SU-DHL-6 (cell line): ENCODE measurements around the gene RARRES1.

Source experiments
- H2AFZ ChIP-seq: fragments of 200-600 bp; sonication (generic); 2 replicates; pipeline ENCODE4 v1.6.1; 2014; ENCODE audit warnings: low read depth, mild to moderate bottlenecking, moderate library complexity, mixed read lengths, antibody characterized with exemption, low read length; ENCODE audit not compliant: severe bottlenecking
- H3F3A ChIP-seq: fragments of 200-600 bp; shearing (Covaris generic); 2 replicates; pipeline ENCODE4 v1.6.0; 2016; ENCODE audit warnings: antibody characterized with exemption, mild to moderate bottlenecking; ENCODE audit not compliant: insufficient read depth
- H3K27ac ChIP-seq: fragments of 200-600 bp; sonication (generic); 2 replicates; pipeline ENCODE4 v1.5.1; 2016; ENCODE audit warnings: low read depth, mild to moderate bottlenecking, low read length, moderate library complexity, mixed read lengths
- H3K27me3 ChIP-seq: fragments of 200-600 bp; sonication (generic), shearing (Covaris generic); 2 replicates; pipeline ENCODE4 v1.6.0; 2014; ENCODE audit warnings: mild to moderate bottlenecking, low read length
- H3K36me3 ChIP-seq: fragments of 200-600 bp; sonication (generic); 2 replicates; pipeline ENCODE4 v1.6.1; 2014; ENCODE audit warnings: mild to moderate bottlenecking, low read length, mixed read lengths
- H3K4me2 ChIP-seq: fragments of 300-600, 200-600 bp; shearing (Covaris generic), sonication (generic); 2 replicates; pipeline ENCODE4 v1.6.0; 2014; ENCODE audit warnings: low read length, low read depth, mild to moderate bottlenecking; ENCODE audit not compliant: poor library complexity, severe bottlenecking
- H3K4me3 ChIP-seq: fragments of 200-600 bp; sonication (generic); 2 replicates; pipeline ENCODE4 v1.5.1; 2014; ENCODE audit warnings: antibody characterized with exemption, low read length, mild to moderate bottlenecking, mixed read lengths; ENCODE audit not compliant: insufficient read depth, poor library complexity, severe bottlenecking
- H3K79me2 ChIP-seq: fragments of 200-600 bp; sonication (generic); 2 replicates; pipeline ENCODE4 v1.6.1; 2014; ENCODE audit warnings: mild to moderate bottlenecking, low read length, moderate library complexity; ENCODE audit not compliant: insufficient read depth
- H3K9ac ChIP-seq: fragments of 200-600 bp; sonication (generic); 2 replicates; pipeline ENCODE4 v1.7.0; 2014; ENCODE audit warnings: mild to moderate bottlenecking, low read length
- H3K9me2 ChIP-seq: fragments of 200-600 bp; sonication (generic); replicated peaks from 2 replicates; pipeline ENCODE4 v1.6.1; 2014; ENCODE audit warnings: low read length; ENCODE audit not compliant: insufficient read depth
- H3K9me3 ChIP-seq: fragments of 200-600 bp; sonication (generic); 2 replicates; pipeline ENCODE4 v1.6.1; 2014; ENCODE audit warnings: low read length, mixed read lengths; ENCODE audit not compliant: insufficient read depth
- H4K20me1 ChIP-seq: fragments of 200-600 bp; sonication (generic); 2 replicates; pipeline ENCODE4 v1.6.1; 2014; ENCODE audit warnings: low read depth, mild to moderate bottlenecking, antibody characterized with exemption, low read length, moderate library complexity, mixed read lengths
- EZH2phosphoT487 ChIP-seq: fragments of 200-600 bp; sonication (generic), shearing (Covaris generic); conservative IDR thresholded peaks from 2 replicates; pipeline ENCODE4 v1.6.1; 2018; ENCODE audit warnings: mild to moderate bottlenecking, antibody characterized with exemption, low read length, moderate library complexity, mixed read lengths
- TF ChIP-seq, protein P1 (sequence below): fragments of 200-600 bp; sonication (generic); IDR thresholded peaks from one replicate; pipeline ENCODE4 v1.5.1; 2017; ENCODE audit warnings: antibody characterized with exemption, mild to moderate bottlenecking, low read length, moderate library complexity; ENCODE audit not compliant: insufficient read depth, poor library complexity, severe bottlenecking

The RARRES1 gene

DNA sequence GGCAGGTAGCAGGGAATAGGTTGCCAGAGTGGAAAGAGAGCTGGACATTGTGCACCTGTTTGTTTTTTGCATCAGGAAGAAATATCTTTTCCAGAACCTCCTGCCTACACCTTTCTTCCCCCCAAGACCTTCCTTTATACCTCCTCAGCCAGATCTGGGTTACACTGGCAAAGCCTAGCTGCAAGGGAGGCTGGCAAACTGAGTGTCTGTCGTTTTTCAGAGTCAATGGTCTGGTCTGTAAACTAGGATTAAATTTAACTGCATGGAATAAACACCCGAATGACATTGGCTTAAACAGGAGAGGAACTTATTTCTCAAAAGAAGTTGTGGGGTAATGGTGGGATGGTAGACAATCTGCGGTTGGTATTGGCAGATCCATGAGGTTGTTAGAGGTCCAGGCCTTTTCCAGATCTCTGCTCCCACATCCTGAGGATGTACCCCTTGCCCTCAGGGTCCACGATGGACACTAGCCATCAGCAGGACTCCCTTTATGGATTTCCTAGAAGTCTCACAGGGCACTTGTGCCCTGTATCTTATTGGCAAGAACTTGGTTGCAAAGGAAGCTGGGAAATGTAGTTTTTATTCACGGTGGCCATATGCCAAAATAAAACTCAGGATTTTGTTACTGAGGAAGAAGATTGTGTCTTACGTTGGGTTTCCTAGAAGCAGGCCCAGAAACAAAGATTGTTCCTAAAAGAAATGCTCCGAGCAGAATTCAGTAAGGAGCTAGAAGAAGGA is 3.2 kb upstream of the RARRES1 start:
- TF ChIP-seq EZH2phosphoT487, result no peak
- TF ChIP-seq, protein P1, sequence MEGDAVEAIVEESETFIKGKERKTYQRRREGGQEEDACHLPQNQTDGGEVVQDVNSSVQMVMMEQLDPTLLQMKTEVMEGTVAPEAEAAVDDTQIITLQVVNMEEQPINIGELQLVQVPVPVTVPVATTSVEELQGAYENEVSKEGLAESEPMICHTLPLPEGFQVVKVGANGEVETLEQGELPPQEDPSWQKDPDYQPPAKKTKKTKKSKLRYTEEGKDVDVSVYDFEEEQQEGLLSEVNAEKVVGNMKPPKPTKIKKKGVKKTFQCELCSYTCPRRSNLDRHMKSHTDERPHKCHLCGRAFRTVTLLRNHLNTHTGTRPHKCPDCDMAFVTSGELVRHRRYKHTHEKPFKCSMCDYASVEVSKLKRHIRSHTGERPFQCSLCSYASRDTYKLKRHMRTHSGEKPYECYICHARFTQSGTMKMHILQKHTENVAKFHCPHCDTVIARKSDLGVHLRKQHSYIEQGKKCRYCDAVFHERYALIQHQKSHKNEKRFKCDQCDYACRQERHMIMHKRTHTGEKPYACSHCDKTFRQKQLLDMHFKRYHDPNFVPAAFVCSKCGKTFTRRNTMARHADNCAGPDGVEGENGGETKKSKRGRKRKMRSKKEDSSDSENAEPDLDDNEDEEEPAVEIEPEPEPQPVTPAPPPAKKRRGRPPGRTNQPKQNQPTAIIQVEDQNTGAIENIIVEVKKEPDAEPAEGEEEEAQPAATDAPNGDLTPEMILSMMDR, result no peak
- Histone ChIP-seq H3K4me3 (no peak overlapping the region), H3K27ac (no peak overlapping the region), H3K9me2 (no peaks in the 10 kb centered on the region), H3K27me3 (no peaks in the 10 kb centered on the region), H4K20me1 (no peaks in the 10 kb centered on the region), H3K9ac (no peak overlapping the region), H3K4me2 (no peak overlapping the region), H3K9me3 (no peaks in the 10 kb centered on the region; the same call in 1 of the 2 replicates), H2AFZ (no peak overlapping the region), H3F3A (no peaks in the 10 kb centered on the region), H3K36me3 (no peaks in the 10 kb centered on the region), H3K79me2 (no peaks in the 10 kb centered on the region)

DNA sequence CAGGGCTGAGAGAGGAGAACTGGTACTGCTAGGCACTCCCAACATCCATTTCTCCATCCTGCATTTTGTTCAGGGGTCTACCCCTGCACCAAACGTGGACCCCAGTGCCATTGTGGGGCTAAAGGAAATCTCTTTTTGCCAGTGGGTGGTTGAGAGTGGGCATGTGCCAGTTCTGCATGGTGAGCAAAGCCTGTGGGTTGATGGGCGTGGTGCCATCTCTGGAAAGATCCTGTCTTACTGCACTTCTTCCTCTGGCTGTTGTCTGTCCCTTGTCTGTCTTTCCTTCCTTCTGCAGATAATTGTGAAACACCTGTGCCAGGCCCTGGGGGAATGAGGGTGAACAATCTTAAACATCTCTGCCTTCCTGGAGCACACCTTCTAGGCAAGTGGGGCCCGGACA is 1.4 kb upstream of the RARRES1 start:
- H4K20me1 ChIP-seq, result no peaks in the 10 kb centered on the region
- H3K9ac ChIP-seq, result no peak overlapping the region
- TF ChIP-seq EZH2phosphoT487, result no peak
- TF ChIP-seq, protein P1, result no peak
- no peaks in the 10 kb centered on the region for H3K27me3 ChIP-seq
- no peaks in the 10 kb centered on the region for H3K9me2 ChIP-seq
- no peak overlapping the region for H2AFZ ChIP-seq
- no peaks in the 10 kb centered on the region for H3K79me2 ChIP-seq
- no peaks in the 10 kb centered on the region for H3F3A ChIP-seq
- H3K9me3 ChIP-seq, result no peaks in the 10 kb centered on the region; the same call in 1 of the 2 replicates
- H3K27ac ChIP-seq, result no peak overlapping the region
- H3K36me3 ChIP-seq, result no peaks in the 10 kb centered on the region
- H3K4me3 ChIP-seq, result no peak overlapping the region
- H3K4me2 ChIP-seq, result no peak overlapping the region

DNA sequence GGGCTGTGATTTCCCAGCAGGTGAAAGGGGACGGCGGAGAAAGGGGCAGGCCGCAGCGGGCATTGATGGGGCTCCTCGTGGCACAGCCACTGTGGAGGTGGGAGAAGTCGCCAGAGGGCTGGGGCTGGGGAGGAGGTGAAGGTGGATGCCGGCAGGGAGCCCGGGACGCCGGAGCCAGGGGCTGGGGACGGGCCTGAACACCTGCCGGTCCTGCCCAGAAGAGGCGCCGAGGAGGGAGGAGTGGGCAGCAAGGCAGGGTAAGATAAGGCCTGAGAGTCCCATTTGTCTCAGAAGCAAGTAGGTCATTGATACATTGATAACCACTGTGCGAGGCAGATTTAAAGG is 571 bp upstream of the RARRES1 start:
- no peaks in the 10 kb centered on the region for H4K20me1 ChIP-seq
- TF ChIP-seq, protein P1, result no peak
- no peak for TF ChIP-seq EZH2phosphoT487
- no peak overlapping the region for H2AFZ ChIP-seq
- H3K4me3 ChIP-seq, result no peak overlapping the region
- H3K27me3 ChIP-seq, result no peaks in the 10 kb centered on the region
- no peak overlapping the region for H3K4me2 ChIP-seq
- H3F3A ChIP-seq, result no peaks in the 10 kb centered on the region
- H3K9me2 ChIP-seq, result no peaks in the 10 kb centered on the region
- no peaks in the 10 kb centered on the region for H3K36me3 ChIP-seq
- H3K79me2 ChIP-seq, result no peaks in the 10 kb centered on the region
- H3K27ac ChIP-seq, result no peak overlapping the region
- no peaks in the 10 kb centered on the region; the same call in 1 of the 2 replicates for H3K9me3 ChIP-seq
- no peak overlapping the region for H3K9ac ChIP-seq
